ENCODE measurements around the gene AAMDC. TPM values are rescaled to one million over a fixed set of nuclear protein-coding genes. Genes with fewer than 3 reads are reported as not detected.

The AAMDC gene
- polyA plus RNA-seq, 3 donors: 8.9 to 32.9 (median 28.1) TPM

DNA sequence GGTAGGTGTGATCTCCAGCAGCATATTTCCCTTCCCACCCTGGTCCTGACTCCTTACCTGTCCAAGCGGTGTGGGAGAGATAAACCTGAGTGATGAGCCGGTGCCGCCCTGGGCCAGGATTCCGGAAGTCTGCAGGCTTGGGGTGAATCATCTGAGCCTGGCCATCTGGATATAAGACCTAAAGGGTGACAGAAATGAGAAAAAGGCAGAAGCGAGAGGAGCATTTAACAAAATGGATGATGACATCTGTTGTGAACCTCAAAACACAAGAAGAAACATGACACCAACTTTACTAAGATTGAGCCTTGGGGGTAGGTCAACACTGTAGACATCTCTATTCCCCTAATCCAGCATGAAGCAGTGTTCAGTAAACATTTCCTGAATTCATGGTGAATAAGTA lies 62.8 kb downstream of the AAMDC start:
- no peak overlapping the region for H2AFZ ChIP-seq (ENCODE audit: insufficient read depth, low read depth, low read length, poor library complexity, severe bottlenecking)
- Mint-ChIP-seq H3K36me3 (peaks cover 80 to 86% of the 10 kb centered on the region in 2 donors), H3K4me3 (no peak overlapping the region), H3K4me1 (no peaks in the 10 kb centered on the region), H3K9me3 (no peaks in the 10 kb centered on the region), H3K27ac (peak overlapping the region in 1 of 7 donors; percentile 47), H3K27me3 (ENCODE audit: low read depth in 3 of 3) (no peaks in the 10 kb centered on the region)
- no peaks in the 10 kb centered on the region for H4K20me1 ChIP-seq (ENCODE audit: insufficient read depth, low read length)
- no peak for DNase-seq
- no peaks in the 10 kb centered on the region for H3K4me1 ChIP-seq (ENCODE audit: control insufficient read depth in 1 of 2, insufficient read depth in 2 of 2, low read length in 2 of 2)
- H3K27ac ChIP-seq (ENCODE audit: low read depth in 1 of 2, low read length in 2 of 2): no peak overlapping the region
- no peak for TF ChIP-seq CTCF (IDR thresholded peaks at IDR 0.05)
- WGBS (ENCODE audit: insufficient coverage): 100% methylated on average over 3 of the region's 5 CpGs
- peaks cover 67 to 78% of the 10 kb centered on the region in 2 donors for H3K36me3 ChIP-seq (replicated peaks in 1 of 2; ENCODE audit: control insufficient read depth in 1 of 2, insufficient read depth in 2 of 2, low read length in 2 of 2)
- no peak overlapping the region for H3K4me3 ChIP-seq (replicated peaks in 1 of 3; ENCODE audit: low read depth in 2 of 3, low read length in 3 of 3)
- H3K79me2 ChIP-seq (ENCODE audit: insufficient read depth, low read length): no peaks in the 10 kb centered on the region
- H3K27me3 ChIP-seq (ENCODE audit: control insufficient read depth in 2 of 2, insufficient read depth in 2 of 2, low read length in 2 of 2): no peaks in the 10 kb centered on the region
- H3K4me2 ChIP-seq (replicated peaks; ENCODE audit: extremely low read depth, low read length, poor library complexity, severe bottlenecking): no peak overlapping the region
- H3K9ac ChIP-seq (ENCODE audit: insufficient read depth, low read length, poor library complexity, severe bottlenecking): no peak overlapping the region
- no peaks in the 10 kb centered on the region for H3K9me3 ChIP-seq (replicated peaks in 1 of 2; ENCODE audit: control insufficient read depth in 1 of 2, insufficient read depth in 1 of 2, low read length in 2 of 2)
- intact Hi-C loops (cut with micrococcal nuclease): no loop called here

DNA sequence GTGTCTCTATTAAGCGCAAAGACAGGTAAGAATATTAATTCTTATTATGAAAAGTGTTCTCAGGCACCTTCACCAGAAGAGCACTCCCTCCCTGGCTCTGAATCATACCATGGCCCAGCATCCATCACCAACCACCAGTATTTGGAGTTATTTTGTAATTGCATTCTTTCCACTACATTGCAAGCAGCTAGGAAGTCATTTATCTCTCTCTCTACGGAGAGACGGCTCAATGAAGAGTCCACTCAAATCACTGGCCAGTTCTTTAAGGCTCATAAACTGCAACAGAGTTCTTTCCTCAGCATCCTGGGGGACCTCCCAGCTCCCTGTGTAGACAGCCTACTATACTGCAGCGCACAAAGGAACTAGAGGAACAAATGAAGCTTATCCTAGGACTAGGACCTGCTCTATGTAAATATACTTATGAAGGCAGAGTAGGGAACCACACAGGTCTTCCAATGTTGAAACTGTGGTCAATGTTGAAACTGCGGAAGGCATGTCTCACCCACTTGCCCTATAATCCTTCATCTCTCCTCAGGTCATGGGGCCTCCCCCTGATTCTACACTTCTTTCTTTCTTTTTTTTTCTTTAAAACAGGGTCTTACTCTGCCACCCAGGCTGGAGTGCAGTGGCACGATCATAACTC lies 63.4 kb downstream of the AAMDC start:
- H3K4me1 ChIP-seq (ENCODE audit: control insufficient read depth in 1 of 2, insufficient read depth in 2 of 2, low read length in 2 of 2): no peaks in the 10 kb centered on the region
- no peaks in the 10 kb centered on the region for H3K4me1 Mint-ChIP-seq
- peaks cover 78 to 85% of the 10 kb centered on the region in 2 donors for H3K36me3 Mint-ChIP-seq
- no peak for TF ChIP-seq CTCF (IDR thresholded peaks at IDR 0.05)
- H2AFZ ChIP-seq (ENCODE audit: insufficient read depth, low read depth, low read length, poor library complexity, severe bottlenecking): no peak overlapping the region
- no peaks in the 10 kb centered on the region for H3K9me3 ChIP-seq (replicated peaks in 1 of 2; ENCODE audit: control insufficient read depth in 1 of 2, insufficient read depth in 1 of 2, low read length in 2 of 2)
- H3K9ac ChIP-seq (ENCODE audit: insufficient read depth, low read length, poor library complexity, severe bottlenecking): no peak overlapping the region
- DNase-seq: no peak
- H3K27me3 Mint-ChIP-seq (ENCODE audit: low read depth in 3 of 3): no peaks in the 10 kb centered on the region
- no peaks in the 10 kb centered on the region for H4K20me1 ChIP-seq (ENCODE audit: insufficient read depth, low read length)
- peaks cover 61 to 73% of the 10 kb centered on the region in 2 donors for H3K36me3 ChIP-seq (replicated peaks in 1 of 2; ENCODE audit: control insufficient read depth in 1 of 2, insufficient read depth in 2 of 2, low read length in 2 of 2)
- peaks cover 0 to 1% (median 0%) of the 10 kb centered on the region in 7 donors for H3K9me3 Mint-ChIP-seq
- no peak overlapping the region for H3K4me3 ChIP-seq (replicated peaks in 1 of 3; ENCODE audit: low read depth in 2 of 3, low read length in 3 of 3)
- WGBS (ENCODE audit: insufficient coverage): 100% methylated on average over 3 of the region's 6 CpGs
- intact Hi-C loops (cut with micrococcal nuclease): no loop called here
- no peak overlapping the region for H3K27ac ChIP-seq (ENCODE audit: low read depth in 1 of 2, low read length in 2 of 2)
- H3K79me2 ChIP-seq (ENCODE audit: insufficient read depth, low read length): no peaks in the 10 kb centered on the region
- no peak overlapping the region for H3K4me3 Mint-ChIP-seq
- no peak overlapping the region for H3K4me2 ChIP-seq (replicated peaks; ENCODE audit: extremely low read depth, low read length, poor library complexity, severe bottlenecking)
- H3K27me3 ChIP-seq (ENCODE audit: control insufficient read depth in 2 of 2, insufficient read depth in 2 of 2, low read length in 2 of 2): no peaks in the 10 kb centered on the region
- H3K27ac Mint-ChIP-seq: peak overlapping the region in 1 of 7 donors; percentile 57
